ENCODE results near the gene WASF2.

The WASF2 gene

GRCh38 chr1:27381969-27382762, 107.8 kb downstream of the WASF2 start:
- no peaks in the 10 kb centered on the region for H3K27me3 ChIP-seq (replicated peaks; ENCODE audit: control insufficient read depth, insufficient read depth, low read length, poor library complexity, severe bottlenecking)
- no peaks in the 10 kb centered on the region for H3K9me3 ChIP-seq (ENCODE audit: control insufficient read depth, low read length)
- no peaks in the 10 kb centered on the region for H3K4me1 ChIP-seq (ENCODE audit: control insufficient read depth, insufficient read depth, low read length, poor library complexity, severe bottlenecking)
- no peak overlapping the region for H3K27ac ChIP-seq (ENCODE audit: insufficient read depth, low read length, poor library complexity, severe bottlenecking)
- no peaks in the 10 kb centered on the region for H3K36me3 ChIP-seq (ENCODE audit: control insufficient read depth, insufficient read depth, low read length)
- H3K4me3 ChIP-seq (ENCODE audit: insufficient read depth, low read depth, low read length, poor library complexity, severe bottlenecking), result no peak overlapping the region
- no peak for DNase-seq

GRCh38 chr1:27380766-27381733, 108.9 kb downstream of the WASF2 start:
- Histone ChIP-seq H3K36me3 (ENCODE audit: control insufficient read depth, insufficient read depth, low read length) (no peaks in the 10 kb centered on the region), H3K27ac (ENCODE audit: insufficient read depth, low read length, poor library complexity, severe bottlenecking) (no peak overlapping the region), H3K27me3 (replicated peaks; ENCODE audit: control insufficient read depth, insufficient read depth, low read length, poor library complexity, severe bottlenecking) (no peaks in the 10 kb centered on the region), H3K4me3 (ENCODE audit: insufficient read depth, low read depth, low read length, poor library complexity, severe bottlenecking) (no peak overlapping the region), H3K9me3 (ENCODE audit: control insufficient read depth, low read length) (no peaks in the 10 kb centered on the region), H3K4me1 (ENCODE audit: control insufficient read depth, insufficient read depth, low read length, poor library complexity, severe bottlenecking) (no peaks in the 10 kb centered on the region)
- no peak for DNase-seq

DNA sequence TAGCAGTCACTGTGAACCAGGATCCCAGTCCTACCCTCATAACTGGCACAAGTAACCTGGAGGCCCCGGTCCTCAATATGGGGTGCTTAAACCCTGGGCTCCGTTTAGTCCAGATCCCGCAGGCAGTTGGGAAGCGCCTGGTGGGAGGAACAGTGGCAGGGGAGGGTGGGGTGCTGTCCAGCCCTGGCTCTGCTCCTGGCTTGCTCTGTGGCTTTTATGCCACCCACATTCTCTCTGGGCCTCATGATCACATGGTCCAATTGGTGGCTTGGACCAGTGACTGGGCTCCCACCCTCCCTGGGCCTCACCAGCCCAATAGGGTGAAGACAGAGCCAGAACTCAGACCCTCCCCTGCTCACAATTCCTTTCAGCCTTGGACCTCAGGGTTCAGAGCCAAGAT, 109.7 kb downstream of the WASF2 start:
- Histone ChIP-seq H3K4me3 (ENCODE audit: insufficient read depth, low read depth, low read length, poor library complexity, severe bottlenecking) (no peak overlapping the region), H3K9me3 (ENCODE audit: control insufficient read depth, low read length) (no peaks in the 10 kb centered on the region), H3K27ac (ENCODE audit: insufficient read depth, low read length, poor library complexity, severe bottlenecking) (no peak overlapping the region), H3K36me3 (ENCODE audit: control insufficient read depth, insufficient read depth, low read length) (no peaks in the 10 kb centered on the region), H3K27me3 (replicated peaks; ENCODE audit: control insufficient read depth, insufficient read depth, low read length, poor library complexity, severe bottlenecking) (no peaks in the 10 kb centered on the region), H3K4me1 (ENCODE audit: control insufficient read depth, insufficient read depth, low read length, poor library complexity, severe bottlenecking) (no peaks in the 10 kb centered on the region)
- DNase-seq, result no peak

GRCh38 chr1:27379564-27380122, 110.3 kb downstream of the WASF2 start:
- Histone ChIP-seq H3K27me3 (replicated peaks; ENCODE audit: control insufficient read depth, insufficient read depth, low read length, poor library complexity, severe bottlenecking) (no peaks in the 10 kb centered on the region), H3K27ac (ENCODE audit: insufficient read depth, low read length, poor library complexity, severe bottlenecking) (no peak overlapping the region), H3K4me3 (ENCODE audit: insufficient read depth, low read depth, low read length, poor library complexity, severe bottlenecking) (no peak overlapping the region), H3K4me1 (ENCODE audit: control insufficient read depth, insufficient read depth, low read length, poor library complexity, severe bottlenecking) (no peaks in the 10 kb centered on the region), H3K36me3 (ENCODE audit: control insufficient read depth, insufficient read depth, low read length) (no peaks in the 10 kb centered on the region), H3K9me3 (ENCODE audit: control insufficient read depth, low read length) (no peaks in the 10 kb centered on the region)
- DNase-seq, result no peak

DNA sequence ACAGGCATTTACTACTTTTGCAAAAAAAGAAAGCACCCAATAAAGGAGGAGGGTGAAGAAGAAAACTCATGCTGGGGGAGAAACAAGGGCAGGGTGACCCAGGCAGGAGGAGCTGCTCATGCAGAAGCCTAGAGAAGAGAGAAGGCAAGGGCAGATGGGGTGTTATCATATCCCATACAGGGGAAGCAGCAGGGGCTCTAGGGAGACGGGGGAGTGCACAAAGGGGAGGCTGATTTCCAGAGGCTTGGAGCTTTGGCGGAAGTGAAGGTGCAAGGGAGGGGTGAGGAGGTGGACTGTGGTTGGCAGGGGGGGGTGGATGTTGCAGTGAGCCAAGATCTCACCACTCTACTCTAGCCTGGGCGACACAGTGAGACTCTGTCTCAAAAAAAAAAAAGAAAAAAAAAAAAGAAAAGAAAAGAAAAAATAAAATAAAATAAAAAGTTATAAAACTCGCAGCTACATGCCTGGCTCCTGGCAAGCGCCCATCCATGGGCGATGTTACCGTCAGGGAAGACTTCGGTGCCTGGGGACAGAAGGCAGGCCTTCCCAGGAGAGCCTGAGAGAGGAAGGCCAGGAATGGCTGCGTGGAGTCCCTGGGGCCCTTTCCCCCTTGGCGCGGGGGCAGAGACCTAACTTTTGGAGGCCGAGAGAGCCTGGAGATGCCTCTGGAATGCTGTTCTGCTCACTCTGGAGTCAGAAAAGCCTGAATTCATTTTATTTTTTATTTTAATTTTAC, 112.0 kb downstream of the WASF2 start:
- H3K36me3 ChIP-seq (ENCODE audit: control insufficient read depth, insufficient read depth, low read length), result no peaks in the 10 kb centered on the region
- no peaks in the 10 kb centered on the region for H3K9me3 ChIP-seq (ENCODE audit: control insufficient read depth, low read length)
- no peak overlapping the region for H3K4me3 ChIP-seq (ENCODE audit: insufficient read depth, low read depth, low read length, poor library complexity, severe bottlenecking)
- no peaks in the 10 kb centered on the region for H3K4me1 ChIP-seq (ENCODE audit: control insufficient read depth, insufficient read depth, low read length, poor library complexity, severe bottlenecking)
- no peaks in the 10 kb centered on the region for H3K27me3 ChIP-seq (replicated peaks; ENCODE audit: control insufficient read depth, insufficient read depth, low read length, poor library complexity, severe bottlenecking)
- H3K27ac ChIP-seq (ENCODE audit: insufficient read depth, low read length, poor library complexity, severe bottlenecking), result no peak overlapping the region
- no peak for DNase-seq

DNA sequence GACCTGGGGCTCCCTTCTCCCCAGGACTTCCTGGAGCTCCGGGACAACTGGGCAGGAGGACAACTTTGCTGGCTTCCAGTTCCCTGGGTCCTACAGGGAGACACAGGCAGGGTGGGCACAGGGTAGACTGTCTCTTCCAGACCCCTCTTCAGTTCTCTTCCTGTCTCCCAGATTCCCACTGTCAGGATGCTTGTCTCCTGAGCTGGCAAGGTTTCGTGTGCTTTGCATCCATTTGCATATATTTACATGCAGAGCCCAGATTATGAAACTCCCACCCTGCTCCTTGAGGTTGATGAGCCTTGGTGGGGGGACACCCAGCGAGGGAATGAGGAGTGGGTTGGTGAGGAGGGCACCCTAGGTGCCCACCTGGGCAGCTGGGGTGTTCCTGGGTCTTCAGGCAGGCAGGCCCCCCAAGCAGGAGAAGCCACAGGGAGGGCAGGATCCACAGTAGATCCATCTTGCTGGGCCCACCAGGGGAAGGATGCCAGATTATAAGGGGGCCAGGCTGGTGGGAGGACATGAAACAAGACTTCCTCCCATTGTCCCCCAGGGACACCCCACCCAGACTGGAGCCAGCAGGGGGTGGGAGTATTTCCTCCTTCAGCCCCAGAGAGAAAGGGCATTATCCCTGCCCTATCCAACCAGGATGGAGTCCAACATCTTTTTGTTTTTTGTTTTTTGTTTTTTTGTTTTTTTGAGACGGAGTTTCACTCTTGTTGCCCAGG, 115.4 kb downstream of the WASF2 start, which contains the start of gene FCN3:
Gene FCN3 (minus strand): TSS at position 463 of the 725 bp plus-strand sequence. CDS start 6 bp downstream, at position 457.
- DNase-seq, result no peak
- Histone ChIP-seq H3K4me1 (ENCODE audit: control insufficient read depth, insufficient read depth, low read length, poor library complexity, severe bottlenecking) (no peaks in the 10 kb centered on the region), H3K27ac (ENCODE audit: insufficient read depth, low read length, poor library complexity, severe bottlenecking) (no peak within 1 kb of the TSS), H3K4me3 (ENCODE audit: insufficient read depth, low read depth, low read length, poor library complexity, severe bottlenecking) (no peak within 1 kb of the TSS), H3K9me3 (ENCODE audit: control insufficient read depth, low read length) (no peaks in the 10 kb centered on the region), H3K27me3 (replicated peaks; ENCODE audit: control insufficient read depth, insufficient read depth, low read length, poor library complexity, severe bottlenecking) (no peaks in the 10 kb centered on the region), H3K36me3 (ENCODE audit: control insufficient read depth, insufficient read depth, low read length) (no peaks in the 10 kb centered on the region)

- Histone ChIP-seq H3K36me3 (ENCODE audit: control insufficient read depth, insufficient read depth, low read length) (no peaks in the 10 kb centered on the region), H3K27ac (ENCODE audit: insufficient read depth, low read length, poor library complexity, severe bottlenecking) (no peak overlapping the region), H3K27me3 (replicated peaks; ENCODE audit: control insufficient read depth, insufficient read depth, low read length, poor library complexity, severe bottlenecking) (no peaks in the 10 kb centered on the region), H3K4me1 (ENCODE audit: control insufficient read depth, insufficient read depth, low read length, poor library complexity, severe bottlenecking) (no peaks in the 10 kb centered on the region), H3K4me3 (ENCODE audit: insufficient read depth, low read depth, low read length, poor library complexity, severe bottlenecking) (no peak overlapping the region), H3K9me3 (ENCODE audit: control insufficient read depth, low read length) (no peaks in the 10 kb centered on the region)
- no peak for DNase-seq
Observed at GRCh38 chr1:27372808-27373690, 116.9 kb downstream of the WASF2 start.

- no peak for DNase-seq
- Histone ChIP-seq H3K27me3 (replicated peaks; ENCODE audit: control insufficient read depth, insufficient read depth, low read length, poor library complexity, severe bottlenecking) (no peaks in the 10 kb centered on the region), H3K4me1 (ENCODE audit: control insufficient read depth, insufficient read depth, low read length, poor library complexity, severe bottlenecking) (peaks cover under 1% of the 10 kb centered on the region), H3K4me3 (ENCODE audit: insufficient read depth, low read depth, low read length, poor library complexity, severe bottlenecking) (no peak overlapping the region), H3K36me3 (ENCODE audit: control insufficient read depth, insufficient read depth, low read length) (no peaks in the 10 kb centered on the region), H3K9me3 (ENCODE audit: control insufficient read depth, low read length) (no peaks in the 10 kb centered on the region), H3K27ac (ENCODE audit: insufficient read depth, low read length, poor library complexity, severe bottlenecking) (no peak overlapping the region)
Observed at GRCh38 chr1:27372022-27372807, 117.8 kb downstream of the WASF2 start.
